HEK293 (cell line): Measurements from ENCODE around the gene CCDC170.

Source experiments
- CTCF ChIA-PET: fragments of 350-600 bp; formaldehyde crosslinking; extraction: SDS; loops from one replicate; lab custom pipeline; 2021; ENCODE audit warnings: antibody characterized with exemption; lab: Yijun Ruan, JAX
- POLR2A ChIA-PET: fragments of 300-600 bp; formaldehyde crosslinking; extraction: SDS; loops from one replicate; lab custom pipeline; 2020; ENCODE audit warnings: antibody characterized with exemption, inconsistent platforms; lab: Yijun Ruan, JAX
- H3K27ac ChIP-seq: fragments of 200-500 bp; sonication (Bioruptor generic); 2 replicates; pipeline ENCODE4 v1.5.1; 2014; ENCODE audit warnings: low read depth, low read length, control low read depth, inconsistent platforms; ENCODE audit errors: extremely low read depth
- H3K36me3 ChIP-seq, 2 experiments: fragments of 200-500 bp in 1 of 2; sonication (Bioruptor generic) in 1 of 2; 1 replicate in 1 of 2; 2 replicates in 1 of 2; pipeline ENCODE4 v1.5.1; 2014 to 2017; ENCODE audit warnings: inconsistent platforms in 2 of 2, low read length in 2 of 2; ENCODE audit not compliant: control insufficient read depth in 2 of 2, insufficient read depth in 1 of 2
- H3K4me1 ChIP-seq: fragments of 200-500 bp; sonication (Bioruptor generic); 2 replicates; pipeline ENCODE4 v1.5.1; 2014; ENCODE audit warnings: mild to moderate bottlenecking, low read length, inconsistent platforms; ENCODE audit not compliant: control insufficient read depth, insufficient read depth
- H3K4me3 ChIP-seq: 2 replicates; pipeline ENCODE4 v1.5.1; 2011; ENCODE audit warnings: low read depth, mild to moderate bottlenecking, control low read depth, low read length, moderate library complexity
- H3K9me3 ChIP-seq: fragments of 200-500 bp; sonication (Bioruptor generic); 2 replicates; pipeline ENCODE4 v1.5.1; 2014; ENCODE audit warnings: low read depth, low read length, inconsistent platforms; ENCODE audit not compliant: control insufficient read depth, insufficient read depth
- GLIS2 ChIP-seq: fragments of 450-650 bp; formaldehyde crosslinking; IDR thresholded peaks from 2 replicates; pipeline ENCODE4 v1.5.1; 2016; ENCODE audit warnings: missing biosample characterization, missing genetic modification characterization
- IKZF3 ChIP-seq: fragments of 450-650 bp; IDR thresholded peaks from 2 replicates; pipeline ENCODE4 v1.5.0; 2018; ENCODE audit warnings: missing biosample characterization, mild to moderate bottlenecking, missing genetic modification characterization, moderate library complexity
- OVOL3 ChIP-seq: fragments of 450-650 bp; formaldehyde crosslinking; IDR thresholded peaks from 2 replicates; pipeline ENCODE4 v1.5.1; 2016; ENCODE audit warnings: missing biosample characterization, missing genetic modification characterization
- TSHZ1 ChIP-seq: fragments of 450-650 bp; formaldehyde crosslinking; IDR thresholded peaks from 2 replicates; pipeline ENCODE4 v1.5.1; 2016; ENCODE audit warnings: missing biosample characterization, missing genetic modification characterization, borderline replicate concordance
- YY2 ChIP-seq: fragments of 450-650 bp; formaldehyde crosslinking; IDR thresholded peaks from 2 replicates; pipeline ENCODE4 v1.5.1; 2016; ENCODE audit warnings: missing biosample characterization, missing genetic modification characterization
- ZNF214 ChIP-seq: fragments of 450-650 bp; formaldehyde crosslinking; IDR thresholded peaks from 2 replicates; pipeline ENCODE4 v1.5.1; 2017; ENCODE audit warnings: missing biosample characterization, mild to moderate bottlenecking, missing genetic modification characterization, borderline replicate concordance
- ZNF23 ChIP-seq: fragments of 450-650 bp; formaldehyde crosslinking; IDR thresholded peaks from 2 replicates; pipeline ENCODE4 v1.5.1; 2016; ENCODE audit warnings: missing biosample characterization, missing genetic modification characterization, borderline replicate concordance
- ZNF24 ChIP-seq: fragments of 450-650 bp; formaldehyde crosslinking; IDR thresholded peaks from 2 replicates; pipeline ENCODE4 v1.5.1; 2016; ENCODE audit warnings: missing biosample characterization, missing genetic modification characterization
- ZNF266 ChIP-seq: fragments of 450-650 bp; formaldehyde crosslinking; IDR thresholded peaks from 2 replicates; pipeline ENCODE4 v1.5.1; 2016; ENCODE audit warnings: missing biosample characterization, missing genetic modification characterization, low read depth
- ZNF350 ChIP-seq: fragments of 450-650 bp; formaldehyde crosslinking; IDR thresholded peaks from 2 replicates; pipeline ENCODE4 v1.5.0; 2017; ENCODE audit warnings: missing biosample characterization, mild to moderate bottlenecking, missing genetic modification characterization
- ZNF366 ChIP-seq: fragments of 450-650 bp; formaldehyde crosslinking; conservative IDR thresholded peaks from 2 replicates; pipeline ENCODE4 v1.5.1; 2016; ENCODE audit warnings: missing biosample characterization, missing genetic modification characterization
- ZNF48 ChIP-seq: fragments of 450-650 bp; formaldehyde crosslinking; IDR thresholded peaks from 2 replicates; pipeline ENCODE4 v1.5.1; 2016; ENCODE audit warnings: missing biosample characterization, missing genetic modification characterization
- ZNF521 ChIP-seq: fragments of 450-650 bp; formaldehyde crosslinking; IDR thresholded peaks from 2 replicates; pipeline ENCODE4 v1.5.1; 2017; ENCODE audit warnings: missing biosample characterization, mild to moderate bottlenecking, missing genetic modification characterization
- ZNF530 ChIP-seq: fragments of 450-650 bp; formaldehyde crosslinking; IDR thresholded peaks from 2 replicates; pipeline ENCODE4 v1.5.1; 2016; ENCODE audit warnings: low read depth, missing biosample characterization, missing genetic modification characterization
- ZNF548 ChIP-seq: fragments of 450-650 bp; formaldehyde crosslinking; IDR thresholded peaks from 2 replicates; pipeline ENCODE4 v1.5.1; 2016; ENCODE audit warnings: missing biosample characterization, missing genetic modification characterization
- ZNF555 ChIP-seq: fragments of 450-650 bp; formaldehyde crosslinking; conservative IDR thresholded peaks from 2 replicates; pipeline ENCODE4 v1.5.1; 2017; ENCODE audit warnings: missing biosample characterization, mild to moderate bottlenecking, missing genetic modification characterization, inconsistent platforms
- ZNF580 ChIP-seq: fragments of 450-650 bp; formaldehyde crosslinking; IDR thresholded peaks from 2 replicates; pipeline ENCODE4 v1.5.1; 2016; ENCODE audit warnings: missing biosample characterization, missing genetic modification characterization
- ZNF664 ChIP-seq: fragments of 450-650 bp; formaldehyde crosslinking; IDR thresholded peaks from 2 replicates; pipeline ENCODE4 v1.5.1; 2016; ENCODE audit warnings: missing biosample characterization, missing genetic modification characterization
- ZNF747 ChIP-seq: fragments of 450-650 bp; formaldehyde crosslinking; IDR thresholded peaks from 2 replicates; pipeline ENCODE4 v1.5.1; 2016; ENCODE audit warnings: missing biosample characterization, missing genetic modification characterization
- TF ChIP-seq, protein P1 (sequence below): fragments of 450-650 bp; formaldehyde crosslinking; IDR thresholded peaks from 2 replicates; pipeline ENCODE4 v1.5.1; 2016; ENCODE audit warnings: missing biosample characterization, missing genetic modification characterization
- TF ChIP-seq, protein P2 (sequence below): fragments of 450-650 bp; formaldehyde crosslinking; IDR thresholded peaks from 2 replicates; pipeline ENCODE4 v1.5.1; 2016; ENCODE audit warnings: missing biosample characterization, missing genetic modification characterization
- TF ChIP-seq, protein P3 (sequence below): fragments of 450-650 bp; formaldehyde crosslinking; IDR thresholded peaks from 2 replicates; pipeline ENCODE4 v1.5.1; 2016; ENCODE audit warnings: missing biosample characterization, missing genetic modification characterization

Gene CCDC170

GRCh38 chr6:151629791-151630190 is 136.0 kb downstream of the CCDC170 start:
- ChIA-PET CTCF (interaction anchor here (0.6 to 1.7 kb wide), 3 partner anchors 18 to 810 kb away, joined by 3 to 7 read pairs (median 3); no protein-coding TSS in a partner anchor), POLR2A (no interaction called here)
- no peaks in the 10 kb centered on the region for H3K36me3 ChIP-seq
- H3K4me1 ChIP-seq: peaks cover 2% of the 10 kb centered on the region; the same call in 1 of the 2 replicates
- no peak for TF ChIP-seq YY2 (tag by site-specific recombination)
- no peak for TF ChIP-seq ZNF24 (tag by site-specific recombination)
- TF ChIP-seq, protein P1, sequence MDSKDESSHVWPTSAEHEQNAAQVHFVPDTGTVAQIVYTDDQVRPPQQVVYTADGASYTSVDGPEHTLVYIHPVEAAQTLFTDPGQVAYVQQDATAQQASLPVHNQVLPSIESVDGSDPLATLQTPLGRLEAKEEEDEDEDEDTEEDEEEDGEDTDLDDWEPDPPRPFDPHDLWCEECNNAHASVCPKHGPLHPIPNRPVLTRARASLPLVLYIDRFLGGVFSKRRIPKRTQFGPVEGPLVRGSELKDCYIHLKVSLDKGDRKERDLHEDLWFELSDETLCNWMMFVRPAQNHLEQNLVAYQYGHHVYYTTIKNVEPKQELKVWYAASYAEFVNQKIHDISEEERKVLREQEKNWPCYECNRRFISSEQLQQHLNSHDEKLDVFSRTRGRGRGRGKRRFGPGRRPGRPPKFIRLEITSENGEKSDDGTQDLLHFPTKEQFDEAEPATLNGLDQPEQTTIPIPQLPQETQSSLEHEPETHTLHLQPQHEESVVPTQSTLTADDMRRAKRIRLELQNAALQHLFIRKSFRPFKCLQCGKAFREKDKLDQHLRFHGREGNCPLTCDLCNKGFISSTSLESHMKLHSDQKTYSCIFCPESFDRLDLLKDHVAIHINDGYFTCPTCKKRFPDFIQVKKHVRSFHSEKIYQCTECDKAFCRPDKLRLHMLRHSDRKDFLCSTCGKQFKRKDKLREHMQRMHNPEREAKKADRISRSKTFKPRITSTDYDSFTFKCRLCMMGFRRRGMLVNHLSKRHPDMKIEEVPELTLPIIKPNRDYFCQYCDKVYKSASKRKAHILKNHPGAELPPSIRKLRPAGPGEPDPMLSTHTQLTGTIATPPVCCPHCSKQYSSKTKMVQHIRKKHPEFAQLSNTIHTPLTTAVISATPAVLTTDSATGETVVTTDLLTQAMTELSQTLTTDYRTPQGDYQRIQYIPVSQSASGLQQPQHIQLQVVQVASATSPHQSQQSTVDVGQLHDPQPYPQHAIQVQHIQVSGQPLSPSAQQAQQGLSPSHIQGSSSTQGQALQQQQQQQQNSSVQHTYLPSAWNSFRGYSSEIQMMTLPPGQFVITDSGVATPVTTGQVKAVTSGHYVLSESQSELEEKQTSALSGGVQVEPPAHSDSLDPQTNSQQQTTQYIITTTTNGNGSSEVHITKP: no peak
- no peak for TF ChIP-seq ZNF521 (tag by site-specific recombination)
- TF ChIP-seq ZNF747 (tag by site-specific recombination): no peak
- no peak for TF ChIP-seq GLIS2
- TF ChIP-seq ZNF530 (tag by site-specific recombination): no peak
- no peak for TF ChIP-seq TSHZ1 (tag by site-specific recombination)
- H3K4me3 ChIP-seq: no peak overlapping the region
- H3K9me3 ChIP-seq: no peaks in the 10 kb centered on the region
- H3K27ac ChIP-seq: no peak overlapping the region

DNA sequence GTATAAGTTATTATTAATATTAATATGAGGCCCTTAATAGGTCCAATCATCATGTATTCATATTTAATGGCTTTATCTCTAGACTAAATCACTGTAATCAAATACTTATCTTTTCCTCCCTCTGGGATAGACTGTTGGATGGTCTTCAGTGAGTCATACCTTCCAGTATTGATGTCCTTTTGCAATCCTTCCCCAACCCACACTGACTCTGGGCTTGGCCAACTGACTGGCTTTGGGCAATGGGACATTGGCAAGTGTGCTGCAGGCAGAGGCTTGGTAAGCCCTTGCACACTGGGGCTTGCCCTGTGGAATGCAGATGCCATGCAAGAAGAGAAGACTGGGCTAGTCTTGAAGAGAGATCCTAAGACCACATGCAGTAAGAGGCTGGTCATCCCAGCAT is 136.6 kb downstream of the CCDC170 start:
- Histone ChIP-seq H3K36me3 (no peaks in the 10 kb centered on the region), H3K27ac (no peak overlapping the region), H3K4me1 (peaks cover 2% of the 10 kb centered on the region; the same call in 1 of the 2 replicates), H3K4me3 (no peak overlapping the region), H3K9me3 (no peaks in the 10 kb centered on the region)
- TF ChIP-seq ZNF23 (tag by site-specific recombination) (no peak), ZNF664 (tag by site-specific recombination) (no peak), ZNF214 (no peak), ZNF266 (no peak), ZNF548 (no peak), IKZF3 (no peak), ZNF48 (tag by site-specific recombination) (no peak), OVOL3 (tag by site-specific recombination) (no peak), ZNF580 (tag by site-specific recombination) (no peak), ZNF366 (tag by site-specific recombination) (no peak), ZNF555 (tag by site-specific recombination) (no peak), ZNF350 (tag by site-specific recombination) (no peak)
- TF ChIP-seq, protein P2, sequence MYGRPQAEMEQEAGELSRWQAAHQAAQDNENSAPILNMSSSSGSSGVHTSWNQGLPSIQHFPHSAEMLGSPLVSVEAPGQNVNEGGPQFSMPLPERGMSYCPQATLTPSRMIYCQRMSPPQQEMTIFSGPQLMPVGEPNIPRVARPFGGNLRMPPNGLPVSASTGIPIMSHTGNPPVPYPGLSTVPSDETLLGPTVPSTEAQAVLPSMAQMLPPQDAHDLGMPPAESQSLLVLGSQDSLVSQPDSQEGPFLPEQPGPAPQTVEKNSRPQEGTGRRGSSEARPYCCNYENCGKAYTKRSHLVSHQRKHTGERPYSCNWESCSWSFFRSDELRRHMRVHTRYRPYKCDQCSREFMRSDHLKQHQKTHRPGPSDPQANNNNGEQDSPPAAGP: no peak
- TF ChIP-seq, protein P3, sequence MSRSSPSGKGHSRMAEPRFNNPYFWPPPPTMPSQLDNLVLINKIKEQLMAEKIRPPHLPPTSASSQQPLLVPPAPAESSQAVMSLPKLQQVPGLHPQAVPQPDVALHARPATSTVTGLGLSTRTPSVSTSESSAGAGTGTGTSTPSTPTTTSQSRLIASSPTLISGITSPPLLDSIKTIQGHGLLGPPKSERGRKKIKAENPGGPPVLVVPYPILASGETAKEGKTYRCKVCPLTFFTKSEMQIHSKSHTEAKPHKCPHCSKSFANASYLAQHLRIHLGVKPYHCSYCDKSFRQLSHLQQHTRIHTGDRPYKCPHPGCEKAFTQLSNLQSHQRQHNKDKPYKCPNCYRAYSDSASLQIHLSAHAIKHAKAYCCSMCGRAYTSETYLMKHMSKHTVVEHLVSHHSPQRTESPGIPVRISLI (tag by site-specific recombination): no peak
- ChIA-PET CTCF (interaction anchor here (1.7 kb wide), 1 partner anchor 18 kb away, joined by 7 read pairs; no protein-coding TSS in a partner anchor), POLR2A (no interaction called here)
